Measurements from ENCODE around the gene RPS17. TPM values are rescaled to one million over a fixed set of nuclear protein-coding genes. Genes with fewer than 3 reads are reported as not detected.

Gene RPS17
- total RNA-seq, 1 experiment from 2014 or later: 1,749 TPM

DNA sequence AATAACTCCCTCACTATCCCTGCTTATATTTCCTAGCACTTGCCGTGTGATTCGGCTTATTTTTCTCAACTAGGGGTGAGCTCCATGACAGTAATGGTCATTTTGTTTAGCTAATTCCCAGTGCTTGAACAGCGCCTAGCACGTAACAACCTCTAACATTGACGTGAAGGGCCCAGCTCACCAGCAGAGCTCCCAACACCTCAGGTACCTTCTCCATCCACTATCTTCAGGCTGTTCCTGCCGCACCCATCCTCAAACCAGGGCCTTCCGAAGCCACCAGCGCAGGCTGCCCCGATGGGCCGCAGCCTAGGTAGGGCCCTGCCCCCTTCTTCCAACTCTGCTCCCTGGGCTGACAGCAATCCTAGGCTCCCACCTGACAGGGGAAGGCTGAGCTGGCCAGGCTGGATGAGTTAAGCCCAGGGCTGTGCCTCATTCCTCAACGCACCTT, 751 bp upstream of the RPS17 start:
- BruUV-seq (replicated peaks): TSS peak; percentile 92

GRCh38 chr15:82539691-82540054, 584 bp downstream of the RPS17 start:
- H3K9me3 ChIP-seq (ENCODE audit: low read depth, low read length, poor library complexity, severe bottlenecking): no peaks in the 10 kb centered on the region
- intact Hi-C loops (cut with micrococcal nuclease; ENCODE audit: unreplicated experiment): loop anchor here (5.0 kb wide), 1 partner anchor 448 kb away; the partner anchor contains the start of gene RAMAC
- peaks cover 48% of the 10 kb centered on the region for H3K36me3 ChIP-seq (ENCODE audit: insufficient read depth, low read length, poor library complexity, severe bottlenecking)
- POLR2A ChIA-PET (ENCODE audit: low non-redundant PET): no interaction called here
- H3K4me1 ChIP-seq (ENCODE audit: insufficient read depth, low read length, poor library complexity, severe bottlenecking): peaks cover 15% of the 10 kb centered on the region
- no TSS peak for BruUV-seq (replicated peaks)
- H3K27me3 ChIP-seq (replicated peaks; ENCODE audit: insufficient read depth, low read depth, low read length, poor library complexity): no peaks in the 10 kb centered on the region
- peak; percentile 26 for DNase-seq (ENCODE audit: low spot score)
- CTCF ChIA-PET: interaction anchor here (0.9 to 1.6 kb wide), 2 partner anchors 9 to 211 kb away, joined by 3 to 7 read pairs; no protein-coding TSS in a partner anchor
- peak overlapping the region; percentile 91 for H3K27ac ChIP-seq (ENCODE audit: low read depth, low read length, poor library complexity, severe bottlenecking)
- no peak for TF ChIP-seq EZH2 (IDR thresholded peaks at IDR 0.05; ENCODE audit: borderline replicate concordance, low read depth, low read length, poor library complexity, severe bottlenecking)
- TF ChIP-seq, protein P1, sequence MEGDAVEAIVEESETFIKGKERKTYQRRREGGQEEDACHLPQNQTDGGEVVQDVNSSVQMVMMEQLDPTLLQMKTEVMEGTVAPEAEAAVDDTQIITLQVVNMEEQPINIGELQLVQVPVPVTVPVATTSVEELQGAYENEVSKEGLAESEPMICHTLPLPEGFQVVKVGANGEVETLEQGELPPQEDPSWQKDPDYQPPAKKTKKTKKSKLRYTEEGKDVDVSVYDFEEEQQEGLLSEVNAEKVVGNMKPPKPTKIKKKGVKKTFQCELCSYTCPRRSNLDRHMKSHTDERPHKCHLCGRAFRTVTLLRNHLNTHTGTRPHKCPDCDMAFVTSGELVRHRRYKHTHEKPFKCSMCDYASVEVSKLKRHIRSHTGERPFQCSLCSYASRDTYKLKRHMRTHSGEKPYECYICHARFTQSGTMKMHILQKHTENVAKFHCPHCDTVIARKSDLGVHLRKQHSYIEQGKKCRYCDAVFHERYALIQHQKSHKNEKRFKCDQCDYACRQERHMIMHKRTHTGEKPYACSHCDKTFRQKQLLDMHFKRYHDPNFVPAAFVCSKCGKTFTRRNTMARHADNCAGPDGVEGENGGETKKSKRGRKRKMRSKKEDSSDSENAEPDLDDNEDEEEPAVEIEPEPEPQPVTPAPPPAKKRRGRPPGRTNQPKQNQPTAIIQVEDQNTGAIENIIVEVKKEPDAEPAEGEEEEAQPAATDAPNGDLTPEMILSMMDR (conservative IDR thresholded peaks at IDR 0.05; ENCODE audit: low read depth, low read length): no peak
- H3K4me3 ChIP-seq (ENCODE audit: low read depth, low read length, poor library complexity, severe bottlenecking): peak overlapping the region; percentile 76

More for the DNA sequence above, 751 bp upstream of the RPS17 start:
- Histone ChIP-seq H3K9me3 (ENCODE audit: low read depth, low read length, poor library complexity, severe bottlenecking) (no peaks in the 10 kb centered on the region), H3K4me3 (ENCODE audit: low read depth, low read length, poor library complexity, severe bottlenecking) (peak overlapping the region; percentile 76), H3K36me3 (ENCODE audit: insufficient read depth, low read length, poor library complexity, severe bottlenecking) (peaks cover 35% of the 10 kb centered on the region), H3K27ac (ENCODE audit: low read depth, low read length, poor library complexity, severe bottlenecking) (peak overlapping the region; percentile 91), H3K4me1 (ENCODE audit: insufficient read depth, low read length, poor library complexity, severe bottlenecking) (peaks cover 15% of the 10 kb centered on the region), H3K27me3 (replicated peaks; ENCODE audit: insufficient read depth, low read depth, low read length, poor library complexity) (no peaks in the 10 kb centered on the region)
- intact Hi-C loops (cut with micrococcal nuclease; ENCODE audit: unreplicated experiment): loop anchor here (5.0 kb wide), 1 partner anchor 446 kb away; the partner anchor contains the start of gene RAMAC
- TF ChIP-seq, protein P1 (conservative IDR thresholded peaks at IDR 0.05; ENCODE audit: low read depth, low read length): no peak
- TF ChIP-seq EZH2 (IDR thresholded peaks at IDR 0.05; ENCODE audit: borderline replicate concordance, low read depth, low read length, poor library complexity, severe bottlenecking): no peak
- ChIA-PET CTCF (interaction anchor here (1.6 kb wide), 1 partner anchor 10 kb away, joined by 7 read pairs; no protein-coding TSS in a partner anchor), POLR2A (ENCODE audit: low non-redundant PET) (interaction anchor here (1.1 kb wide), 1 partner anchor 14 kb away, joined by 10 read pairs; no protein-coding TSS in a partner anchor)
- no peak for DNase-seq (ENCODE audit: low spot score)

DNA sequence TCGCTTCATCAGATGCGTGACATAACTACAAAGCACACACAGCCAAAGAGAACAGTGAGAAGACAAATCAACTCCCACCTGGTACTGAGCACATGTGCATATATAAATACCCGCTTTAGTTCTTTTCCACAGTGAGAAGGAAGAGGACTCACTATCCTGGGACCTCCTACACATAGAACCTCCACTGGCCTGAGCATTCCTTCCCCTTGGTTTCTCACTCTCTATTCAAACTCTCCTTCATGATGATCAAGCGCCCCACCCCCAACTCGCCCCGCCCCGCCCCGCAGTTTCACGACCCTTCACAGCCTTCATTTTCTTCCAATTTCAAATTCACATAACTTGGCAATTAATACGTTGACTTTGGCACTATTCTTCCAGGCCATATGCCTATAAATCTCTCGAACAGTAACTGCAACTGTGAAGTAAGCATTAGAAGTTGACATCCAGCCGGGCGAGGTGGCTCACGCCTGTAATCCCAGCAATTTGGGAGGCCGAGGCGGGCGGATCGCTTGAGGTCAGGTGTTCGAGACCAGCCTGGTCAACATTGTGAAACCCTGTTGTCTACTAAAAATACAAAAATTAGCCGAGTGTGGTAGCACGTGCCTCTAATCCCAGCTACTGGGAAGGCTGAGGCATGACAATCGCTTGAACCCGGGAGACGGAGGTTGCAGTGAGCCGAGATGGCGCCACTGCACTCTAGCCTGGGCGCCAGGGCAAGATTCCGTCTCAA, 1.1 kb downstream of the RPS17 start:
- Histone ChIP-seq H3K27ac (ENCODE audit: low read depth, low read length, poor library complexity, severe bottlenecking) (peak overlapping the region; percentile 91), H3K4me3 (ENCODE audit: low read depth, low read length, poor library complexity, severe bottlenecking) (peak overlapping the region; percentile 76), H3K27me3 (replicated peaks; ENCODE audit: insufficient read depth, low read depth, low read length, poor library complexity) (no peaks in the 10 kb centered on the region), H3K36me3 (ENCODE audit: insufficient read depth, low read length, poor library complexity, severe bottlenecking) (peaks cover 54% of the 10 kb centered on the region), H3K4me1 (ENCODE audit: insufficient read depth, low read length, poor library complexity, severe bottlenecking) (peaks cover 15% of the 10 kb centered on the region), H3K9me3 (ENCODE audit: low read depth, low read length, poor library complexity, severe bottlenecking) (no peaks in the 10 kb centered on the region)
- ChIA-PET POLR2A (ENCODE audit: low non-redundant PET) (no interaction called here), CTCF (no interaction called here)
- DNase-seq (ENCODE audit: low spot score): peak; percentile 29
- no peak for TF ChIP-seq EZH2 (IDR thresholded peaks at IDR 0.05; ENCODE audit: borderline replicate concordance, low read depth, low read length, poor library complexity, severe bottlenecking)
- intact Hi-C loops (cut with micrococcal nuclease; ENCODE audit: unreplicated experiment): no loop called here
- TSS peak; percentile 59 for BruUV-seq (replicated peaks)
